IMR-90 (cell line): ENCODE data around the gene CPLX1.

Experiments used
- CEBPB ChIP-seq: IDR thresholded peaks from 2 replicates; pipeline ENCODE4 v1.6.1; 2012; ENCODE audit warnings: low read depth, low read length, improper control_type of control experiment
- MAFK ChIP-seq: IDR thresholded peaks from 2 replicates; pipeline ENCODE4 v1.6.1; 2012; ENCODE audit warnings: low read depth, low read length, improper control_type of control experiment
- NFE2L2 ChIP-seq: fragments of 150-350 bp; IDR thresholded peaks from 2 replicates; pipeline ENCODE4 v1.6.1; 2016; ENCODE audit warnings: low read depth, mild to moderate bottlenecking, low read length
- POLR2A ChIP-seq: IDR thresholded peaks from 2 replicates; pipeline ENCODE4 v1.6.1; 2012; ENCODE audit warnings: mild to moderate bottlenecking, low read depth, low read length
- RAD21 ChIP-seq: IDR thresholded peaks from 2 replicates; pipeline ENCODE4 v1.6.1; 2012; ENCODE audit warnings: low read length, improper control_type of control experiment
- RCOR1 ChIP-seq: IDR thresholded peaks from 2 replicates; pipeline ENCODE4 v1.6.1; 2012; ENCODE audit warnings: mild to moderate bottlenecking, low read length, improper control_type of control experiment; ENCODE audit not compliant: insufficient replicate concordance
- RFX5 ChIP-seq: IDR thresholded peaks from 2 replicates; pipeline ENCODE4 v1.8.0; 2012; ENCODE audit warnings: low read depth, mild to moderate bottlenecking, low read length, moderate library complexity
- SMC3 ChIP-seq: fragments of 150-350 bp; IDR thresholded peaks from 2 replicates; pipeline ENCODE4 v1.6.1; 2016; ENCODE audit warnings: low read depth, mild to moderate bottlenecking, antibody characterized with exemption, low read length, moderate library complexity
- TF ChIP-seq, protein P1 (sequence below): conservative IDR thresholded peaks from 2 replicates; pipeline ENCODE4 v1.5.1; 2012; ENCODE audit warnings: mild to moderate bottlenecking, low read depth, low read length, improper control_type of control experiment
- TF ChIP-seq, protein P2 (sequence below): fragments of 150-350 bp; IDR thresholded peaks from 2 replicates; pipeline ENCODE4 v1.6.1; 2016; ENCODE audit warnings: low read depth, mild to moderate bottlenecking, low read length, moderate library complexity, borderline replicate concordance
- TF ChIP-seq, protein P3 (sequence below): fragments of 150-350 bp; IDR thresholded peaks from 2 replicates; pipeline ENCODE4 v1.6.1; 2017; ENCODE audit warnings: mild to moderate bottlenecking, antibody characterized with exemption, low read length, low read depth

DNA sequence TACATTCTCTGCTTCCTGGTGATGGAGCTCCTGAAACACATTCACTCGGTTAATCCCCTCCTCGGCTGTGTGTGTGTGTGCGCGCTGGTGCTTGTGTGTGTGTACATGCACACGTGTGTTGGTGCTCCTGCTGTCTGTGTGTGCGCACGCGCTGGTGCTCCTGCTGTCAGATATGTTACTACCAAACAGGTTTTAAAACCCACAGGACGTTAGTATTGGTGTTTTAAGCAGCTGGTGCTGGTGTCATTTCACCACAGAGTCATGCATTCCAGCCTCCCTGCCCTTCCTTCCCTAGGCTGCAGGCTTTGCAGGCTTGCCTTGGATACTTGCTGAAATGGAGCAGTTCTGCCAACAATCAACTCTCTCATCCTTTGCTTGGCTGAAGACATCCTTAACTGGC, 48.1 kb upstream of the CPLX1 start:
- no peak for TF ChIP-seq SMC3
- no peak for TF ChIP-seq POLR2A
- TF ChIP-seq, protein P1, sequence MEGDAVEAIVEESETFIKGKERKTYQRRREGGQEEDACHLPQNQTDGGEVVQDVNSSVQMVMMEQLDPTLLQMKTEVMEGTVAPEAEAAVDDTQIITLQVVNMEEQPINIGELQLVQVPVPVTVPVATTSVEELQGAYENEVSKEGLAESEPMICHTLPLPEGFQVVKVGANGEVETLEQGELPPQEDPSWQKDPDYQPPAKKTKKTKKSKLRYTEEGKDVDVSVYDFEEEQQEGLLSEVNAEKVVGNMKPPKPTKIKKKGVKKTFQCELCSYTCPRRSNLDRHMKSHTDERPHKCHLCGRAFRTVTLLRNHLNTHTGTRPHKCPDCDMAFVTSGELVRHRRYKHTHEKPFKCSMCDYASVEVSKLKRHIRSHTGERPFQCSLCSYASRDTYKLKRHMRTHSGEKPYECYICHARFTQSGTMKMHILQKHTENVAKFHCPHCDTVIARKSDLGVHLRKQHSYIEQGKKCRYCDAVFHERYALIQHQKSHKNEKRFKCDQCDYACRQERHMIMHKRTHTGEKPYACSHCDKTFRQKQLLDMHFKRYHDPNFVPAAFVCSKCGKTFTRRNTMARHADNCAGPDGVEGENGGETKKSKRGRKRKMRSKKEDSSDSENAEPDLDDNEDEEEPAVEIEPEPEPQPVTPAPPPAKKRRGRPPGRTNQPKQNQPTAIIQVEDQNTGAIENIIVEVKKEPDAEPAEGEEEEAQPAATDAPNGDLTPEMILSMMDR, result no peak
- TF ChIP-seq RAD21, result no peak
- TF ChIP-seq NFE2L2, result no peak
- TF ChIP-seq MAFK, result no peak
- TF ChIP-seq CEBPB, result no peak
- TF ChIP-seq, protein P2, sequence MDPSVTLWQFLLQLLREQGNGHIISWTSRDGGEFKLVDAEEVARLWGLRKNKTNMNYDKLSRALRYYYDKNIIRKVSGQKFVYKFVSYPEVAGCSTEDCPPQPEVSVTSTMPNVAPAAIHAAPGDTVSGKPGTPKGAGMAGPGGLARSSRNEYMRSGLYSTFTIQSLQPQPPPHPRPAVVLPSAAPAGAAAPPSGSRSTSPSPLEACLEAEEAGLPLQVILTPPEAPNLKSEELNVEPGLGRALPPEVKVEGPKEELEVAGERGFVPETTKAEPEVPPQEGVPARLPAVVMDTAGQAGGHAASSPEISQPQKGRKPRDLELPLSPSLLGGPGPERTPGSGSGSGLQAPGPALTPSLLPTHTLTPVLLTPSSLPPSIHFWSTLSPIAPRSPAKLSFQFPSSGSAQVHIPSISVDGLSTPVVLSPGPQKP, result no peak
- TF ChIP-seq, protein P3, sequence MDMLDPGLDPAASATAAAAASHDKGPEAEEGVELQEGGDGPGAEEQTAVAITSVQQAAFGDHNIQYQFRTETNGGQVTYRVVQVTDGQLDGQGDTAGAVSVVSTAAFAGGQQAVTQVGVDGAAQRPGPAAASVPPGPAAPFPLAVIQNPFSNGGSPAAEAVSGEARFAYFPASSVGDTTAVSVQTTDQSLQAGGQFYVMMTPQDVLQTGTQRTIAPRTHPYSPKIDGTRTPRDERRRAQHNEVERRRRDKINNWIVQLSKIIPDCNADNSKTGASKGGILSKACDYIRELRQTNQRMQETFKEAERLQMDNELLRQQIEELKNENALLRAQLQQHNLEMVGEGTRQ, result no peak
- TF ChIP-seq RCOR1, result no peak
- no peak for TF ChIP-seq RFX5
